ENCODE measurements around the gene CACUL1.

GRCh38 chr10:118638680-118639079 lies 116.1 kb downstream of the CACUL1 start:
- no peak for TF ChIP-seq CTCF (IDR thresholded peaks at IDR 0.05)
- no peak for TF ChIP-seq POLR2A (IDR thresholded peaks at IDR 0.05)

All from prostate gland (tissue), 2 donors.